ENCODE data around the gene CISD1. TPM values are rescaled to one million over a fixed set of nuclear protein-coding genes. Genes with fewer than 3 reads are reported as not detected.
A peak's percentile ranks its signal among the peaks of the same experiment; 100 is the strongest.

CISD1 gene
- polyA plus RNA-seq, 3 donors = 5.4 to 29.4 (median 24.9) TPM

DNA sequence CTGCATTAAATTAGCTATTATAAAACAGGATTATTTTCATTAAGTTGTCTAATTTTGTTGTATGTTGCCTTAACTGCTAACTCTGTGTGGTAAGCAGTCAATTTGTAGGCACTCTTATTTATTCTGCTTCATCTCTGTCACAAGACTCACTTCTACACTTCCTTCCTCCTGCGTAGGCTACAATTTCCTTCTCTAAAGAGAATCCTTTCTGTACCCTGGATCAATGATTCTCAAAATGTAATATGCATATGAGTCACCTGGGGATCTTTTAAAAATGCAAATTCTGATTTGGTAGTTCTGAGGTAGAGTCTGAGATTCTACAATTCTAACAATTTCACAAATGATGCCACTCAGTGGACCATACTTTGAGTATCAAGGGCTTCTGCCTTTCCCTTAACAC is 61.5 kb downstream of the CISD1 start:
- H3K27ac Mint-ChIP-seq = peak overlapping the region; percentile 66 to 93 (median 76)
- Histone ChIP-seq H2AFZ (ENCODE audit: insufficient read depth, low read depth, low read length, poor library complexity, severe bottlenecking) (no peak overlapping the region), H3K27me3 (ENCODE audit: control insufficient read depth in 2 of 2, insufficient read depth in 2 of 2, low read length in 2 of 2) (no peaks in the 10 kb centered on the region), H4K20me1 (ENCODE audit: insufficient read depth, low read length) (peaks cover 5% of the 10 kb centered on the region), H3K4me1 (ENCODE audit: control insufficient read depth in 1 of 2, insufficient read depth in 2 of 2, low read length in 2 of 2) (peaks cover 37 to 42% of the 10 kb centered on the region in 2 donors), H3K9ac (ENCODE audit: insufficient read depth, low read length, poor library complexity, severe bottlenecking) (no peak overlapping the region), H3K79me2 (ENCODE audit: insufficient read depth, low read length) (peaks cover 7% of the 10 kb centered on the region), H3K4me3 (replicated peaks in 1 of 3; ENCODE audit: low read depth in 2 of 3, low read length in 3 of 3) (peak overlapping the region in 1 of 3 experiments; percentile 28), H3K27ac (ENCODE audit: low read depth in 1 of 2, low read length in 2 of 2) (peak overlapping the region; percentile 53 to 69), H3K9me3 (replicated peaks in 1 of 2; ENCODE audit: control insufficient read depth in 1 of 2, insufficient read depth in 1 of 2, low read length in 2 of 2) (no peaks in the 10 kb centered on the region), H3K4me2 (replicated peaks; ENCODE audit: extremely low read depth, low read length, poor library complexity, severe bottlenecking) (peak overlapping the region; percentile 34), H3K36me3 (replicated peaks in 1 of 2; ENCODE audit: control insufficient read depth in 1 of 2, insufficient read depth in 2 of 2, low read length in 2 of 2) (no peaks in the 10 kb centered on the region)
- H3K36me3 Mint-ChIP-seq = peaks cover 1 to 2% of the 10 kb centered on the region in 2 donors
- peaks cover 0 to 6% (median 0%) of the 10 kb centered on the region in 7 donors for H3K9me3 Mint-ChIP-seq
- WGBS (ENCODE audit: insufficient coverage) = no CpG with 5 or more reads among the region's 1 CpG
- H3K4me3 Mint-ChIP-seq = peak overlapping the region in 1 of 2 donors; percentile 56
- H3K27me3 Mint-ChIP-seq (ENCODE audit: low read depth in 3 of 3) = peaks cover 0 to 3% (median 1%) of the 10 kb centered on the region in 3 donors
- peak; percentile 31 to 69 (median 50) for DNase-seq
- TF ChIP-seq, protein P1, sequence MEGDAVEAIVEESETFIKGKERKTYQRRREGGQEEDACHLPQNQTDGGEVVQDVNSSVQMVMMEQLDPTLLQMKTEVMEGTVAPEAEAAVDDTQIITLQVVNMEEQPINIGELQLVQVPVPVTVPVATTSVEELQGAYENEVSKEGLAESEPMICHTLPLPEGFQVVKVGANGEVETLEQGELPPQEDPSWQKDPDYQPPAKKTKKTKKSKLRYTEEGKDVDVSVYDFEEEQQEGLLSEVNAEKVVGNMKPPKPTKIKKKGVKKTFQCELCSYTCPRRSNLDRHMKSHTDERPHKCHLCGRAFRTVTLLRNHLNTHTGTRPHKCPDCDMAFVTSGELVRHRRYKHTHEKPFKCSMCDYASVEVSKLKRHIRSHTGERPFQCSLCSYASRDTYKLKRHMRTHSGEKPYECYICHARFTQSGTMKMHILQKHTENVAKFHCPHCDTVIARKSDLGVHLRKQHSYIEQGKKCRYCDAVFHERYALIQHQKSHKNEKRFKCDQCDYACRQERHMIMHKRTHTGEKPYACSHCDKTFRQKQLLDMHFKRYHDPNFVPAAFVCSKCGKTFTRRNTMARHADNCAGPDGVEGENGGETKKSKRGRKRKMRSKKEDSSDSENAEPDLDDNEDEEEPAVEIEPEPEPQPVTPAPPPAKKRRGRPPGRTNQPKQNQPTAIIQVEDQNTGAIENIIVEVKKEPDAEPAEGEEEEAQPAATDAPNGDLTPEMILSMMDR (IDR thresholded peaks at IDR 0.05) = no peak
- intact Hi-C loops (cut with micrococcal nuclease) = loop anchor here (5.0 to 10.0 kb wide), 2 partner anchors 52 to 66 kb away; partner anchors contain the start of genes CISD1 (in 1 of the 2) and IPMK (in 1 of the 2)
- H3K4me1 Mint-ChIP-seq = peaks cover 49% of the 10 kb centered on the region

DNA sequence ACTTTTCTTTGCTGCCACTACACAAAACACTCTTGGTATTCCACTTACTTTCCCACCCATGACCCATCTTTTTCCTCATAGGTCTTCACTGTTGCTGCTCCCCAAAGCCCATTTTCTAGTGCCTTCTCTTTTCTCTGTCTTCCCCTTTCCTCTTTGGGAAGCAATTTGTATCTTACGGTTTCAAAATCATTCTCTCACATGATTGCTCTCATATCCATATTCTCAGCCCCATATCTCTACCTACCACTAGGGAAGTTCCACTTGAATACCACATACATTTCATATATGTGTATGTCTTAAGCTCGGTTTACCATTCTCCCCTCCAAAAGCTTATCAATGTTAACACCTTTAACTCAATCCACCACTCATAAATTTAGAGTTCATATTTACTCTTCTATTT is 62.7 kb downstream of the CISD1 start:
- H3K4me3 Mint-ChIP-seq = peak overlapping the region in 1 of 2 donors; percentile 39
- TF ChIP-seq, protein P1 (IDR thresholded peaks at IDR 0.05) = peak; percentile 11

More for the DNA sequence above, 62.7 kb downstream of the CISD1 start:
- H3K9me3 ChIP-seq (replicated peaks in 1 of 2; ENCODE audit: control insufficient read depth in 1 of 2, insufficient read depth in 1 of 2, low read length in 2 of 2) = no peaks in the 10 kb centered on the region
- intact Hi-C loops (cut with micrococcal nuclease) = loop anchor here (5.0 to 10.0 kb wide), 2 partner anchors 51 to 67 kb away; partner anchors contain the start of genes CISD1 (in 1 of the 2) and IPMK (in 1 of the 2)
- Mint-ChIP-seq H3K4me1 (peaks cover 57% of the 10 kb centered on the region), H3K36me3 (peaks cover 6 to 9% of the 10 kb centered on the region in 2 donors), H3K27me3 (ENCODE audit: low read depth in 3 of 3) (peaks cover 0 to 3% (median 1%) of the 10 kb centered on the region in 3 donors), H3K9me3 (peaks cover 0 to 8% (median 0%) of the 10 kb centered on the region in 7 donors), H3K27ac (peak overlapping the region; percentile 66 to 93 (median 87))
- WGBS (ENCODE audit: insufficient coverage) = 13% methylated on average over 1 of the region's 2 CpGs
- H3K9ac ChIP-seq (ENCODE audit: insufficient read depth, low read length, poor library complexity, severe bottlenecking) = no peak overlapping the region
- peak overlapping the region in 1 of 3 experiments; percentile 28 for H3K4me3 ChIP-seq (replicated peaks in 1 of 3; ENCODE audit: low read depth in 2 of 3, low read length in 3 of 3)
- peak overlapping the region in 1 of 2 donors; percentile 69 for H3K27ac ChIP-seq (ENCODE audit: low read depth in 1 of 2, low read length in 2 of 2)
- H3K27me3 ChIP-seq (ENCODE audit: control insufficient read depth in 2 of 2, insufficient read depth in 2 of 2, low read length in 2 of 2) = no peaks in the 10 kb centered on the region
- no peak overlapping the region for H2AFZ ChIP-seq (ENCODE audit: insufficient read depth, low read depth, low read length, poor library complexity, severe bottlenecking)
- peaks cover 17% of the 10 kb centered on the region for H4K20me1 ChIP-seq (ENCODE audit: insufficient read depth, low read length)
- peaks cover 44 to 53% of the 10 kb centered on the region in 2 donors for H3K4me1 ChIP-seq (ENCODE audit: control insufficient read depth in 1 of 2, insufficient read depth in 2 of 2, low read length in 2 of 2)
- peak; percentile 28 to 70 (median 48) for DNase-seq
- peak overlapping the region; percentile 27 for H3K4me2 ChIP-seq (replicated peaks; ENCODE audit: extremely low read depth, low read length, poor library complexity, severe bottlenecking)
- H3K36me3 ChIP-seq (replicated peaks in 1 of 2; ENCODE audit: control insufficient read depth in 1 of 2, insufficient read depth in 2 of 2, low read length in 2 of 2) = no peaks in the 10 kb centered on the region
- peaks cover 19% of the 10 kb centered on the region for H3K79me2 ChIP-seq (ENCODE audit: insufficient read depth, low read length)

All from CD14-positive monocyte (primary cell).